HG03103 (cell line): ENCODE measurements around the gene SORBS1.
A peak's percentile ranks its signal among the peaks of the same experiment; 100 is the strongest.
"Not testable (repeated sequence)": the region's sequence is repeated elsewhere in the genome, so short reads cannot be mapped to it uniquely, and the experiment has no call there.

Experiments used
- ATAC-seq: cut with Tn5 transposase; IDR thresholded peaks from one replicate; pipeline ENCODE4 v1.9.1; 2021; ENCODE audit warnings: low read depth; ENCODE audit not compliant: unreplicated experiment

The SORBS1 gene

GRCh38 chr10:95363303-95363912 lies 197.8 kb downstream of the SORBS1 start:
- peak; percentile 57 for ATAC-seq

- ATAC-seq: no peak
Observed at GRCh38 chr10:95360122-95360714, 201.0 kb downstream of the SORBS1 start.

GRCh38 chr10:95359466-95359865 lies 201.7 kb downstream of the SORBS1 start:
- ATAC-seq: no peak

- ATAC-seq: no peak
Observed at GRCh38 chr10:95356190-95356955, 204.8 kb downstream of the SORBS1 start.

- no peak for ATAC-seq
Observed at GRCh38 chr10:95355301-95355700, 205.9 kb downstream of the SORBS1 start.

GRCh38 chr10:95354110-95354509 lies 207.1 kb downstream of the SORBS1 start:
- ATAC-seq: no peak

GRCh38 chr10:95353123-95353522 lies 208.0 kb downstream of the SORBS1 start:
- ATAC-seq: no peak

GRCh38 chr10:95352684-95353083 lies 208.5 kb downstream of the SORBS1 start:
- no peak for ATAC-seq

GRCh38 chr10:95350830-95351228 lies 210.3 kb downstream of the SORBS1 start:
- ATAC-seq: no peak

GRCh38 chr10:95350219-95350829 lies 210.8 kb downstream of the SORBS1 start:
- ATAC-seq: no peak

- not testable (repeated sequence) for ATAC-seq
Observed at GRCh38 chr10:95347402-95347766, 213.8 kb downstream of the SORBS1 start.

GRCh38 chr10:95346715-95347401 lies 214.3 kb downstream of the SORBS1 start:
- ATAC-seq: no peak

GRCh38 chr10:95343573-95343972 lies 217.6 kb downstream of the SORBS1 start:
- no peak for ATAC-seq

- no peak for ATAC-seq
Observed at GRCh38 chr10:95341716-95342130, 219.4 kb downstream of the SORBS1 start.

- no peak for ATAC-seq
Observed at GRCh38 chr10:95339863-95340262, 221.3 kb downstream of the SORBS1 start.

GRCh38 chr10:95337423-95338160 lies 223.6 kb downstream of the SORBS1 start:
- no peak for ATAC-seq

GRCh38 chr10:95336702-95337101 lies 224.5 kb downstream of the SORBS1 start:
- no peak for ATAC-seq

- ATAC-seq: no peak
Observed at GRCh38 chr10:95335933-95336699, 225.1 kb downstream of the SORBS1 start.

GRCh38 chr10:95334805-95335144 lies 226.4 kb downstream of the SORBS1 start:
- no peak for ATAC-seq
